Keratinocyte (primary cell): ENCODE data around the gene PRKD2. TPM values are rescaled to one million over a fixed set of nuclear protein-coding genes. Genes with fewer than 3 reads are reported as not detected.

ENCODE experiments used
- DNase-seq: peaks from one replicate; pipeline ENCODE4 v3.0.0-alpha.2; 2011; ENCODE audit warnings: low read depth, missing footprints, low spot score
- FAIRE-seq: peaks from 2 replicates; lab custom pipeline; 2011; peaks lifted over from hg19 to GRCh38; lab: Jason Lieb, UNC
- H2AFZ ChIP-seq: 2 replicates; pipeline ENCODE4 v1.6.0; 2012; ENCODE audit warnings: low read length, control low read depth, inconsistent platforms; ENCODE audit not compliant: control insufficient read depth
- H3K27ac ChIP-seq: 2 replicates; pipeline ENCODE4 v1.5.1; 2011; ENCODE audit warnings: low read length; ENCODE audit not compliant: control insufficient read depth, insufficient read depth
- H3K27me3 ChIP-seq: 3 replicates; pipeline ENCODE4 v1.6.0; 2011; ENCODE audit warnings: low read length; ENCODE audit not compliant: control insufficient read depth, insufficient read depth; ENCODE audit errors: extremely low read depth
- H3K36me3 ChIP-seq, 2 experiments: 2 replicates in 1 of 2; 3 replicates in 1 of 2; pipeline ENCODE4 v1.5.1; 2011; ENCODE audit warnings: low read length in 2 of 2, mild to moderate bottlenecking in 1 of 2; ENCODE audit not compliant: control insufficient read depth in 2 of 2, insufficient read depth in 2 of 2; ENCODE audit errors: extremely low read depth in 1 of 2
- H3K4me1 ChIP-seq: 3 replicates; pipeline ENCODE4 v1.5.1; 2011; ENCODE audit warnings: low read length; ENCODE audit not compliant: control insufficient read depth, insufficient read depth; ENCODE audit errors: extremely low read depth
- H3K4me2 ChIP-seq: 3 replicates; pipeline ENCODE4 v1.6.0; 2011; ENCODE audit warnings: low read depth, low read length; ENCODE audit not compliant: control insufficient read depth, insufficient read depth; ENCODE audit errors: extremely low read depth
- H3K4me3 ChIP-seq, 3 experiments: fragments of 200-600 bp in 1 of 3; sonication (generic) in 1 of 3; 2 replicates in 2 of 3; 3 replicates in 1 of 3; pipeline ENCODE4 v1.5.1; 2011 to 2016; ENCODE audit warnings: low read length in 3 of 3, mild to moderate bottlenecking in 3 of 3, control low read depth in 2 of 3, inconsistent platforms in 1 of 3, low read depth in 1 of 3, mixed read lengths in 1 of 3, mixed run types in 1 of 3, moderate library complexity in 1 of 3; ENCODE audit not compliant: control insufficient read depth in 2 of 3, insufficient read depth in 2 of 3; ENCODE audit errors: extremely low read depth in 1 of 3
- H3K79me2 ChIP-seq: 2 replicates; pipeline ENCODE4 v1.6.0; 2012; ENCODE audit warnings: low read length; ENCODE audit not compliant: control insufficient read depth, insufficient read depth
- H3K9ac ChIP-seq: 3 replicates; pipeline ENCODE4 v1.6.0; 2011; ENCODE audit warnings: low read length; ENCODE audit not compliant: control insufficient read depth, insufficient read depth; ENCODE audit errors: extremely low read depth
- H3K9me1 ChIP-seq: 3 replicates; pipeline ENCODE4 v1.6.0; 2011; ENCODE audit warnings: low read length; ENCODE audit not compliant: control insufficient read depth, insufficient read depth; ENCODE audit errors: extremely low read depth
- H3K9me3 ChIP-seq: 2 replicates; pipeline ENCODE4 v1.5.1; 2012; ENCODE audit warnings: low read depth, low read length; ENCODE audit not compliant: control insufficient read depth
- H4K20me1 ChIP-seq: 3 replicates; pipeline ENCODE4 v1.6.0; 2011; ENCODE audit warnings: low read length; ENCODE audit not compliant: control insufficient read depth, insufficient read depth; ENCODE audit errors: extremely low read depth
- CTCF ChIP-seq, 3 experiments: IDR thresholded peaks in 1 of 3; conservative IDR thresholded peaks in 1 of 3; optimal IDR thresholded peaks in 1 of 3; 2 replicates in 2 of 3; 3 replicates in 1 of 3; pipeline versions ENCODE3 to v1.5.1; 2011; ENCODE audit warnings: low read length in 3 of 3, mild to moderate bottlenecking in 3 of 3, moderate library complexity in 2 of 3, control low read depth in 1 of 3, inconsistent platforms in 1 of 3; ENCODE audit not compliant: insufficient read depth in 2 of 3; ENCODE audit errors: extremely low read depth in 1 of 3
- EZH2 ChIP-seq: IDR thresholded peaks from one replicate; pipeline ENCODE4 v1.6.1; 2012; ENCODE audit warnings: inconsistent platforms, mild to moderate bottlenecking, low read length, moderate library complexity
- dilution Hi-C: fragments of 300-500 bp; cut with MboI; formaldehyde crosslinking; loops from one replicate; pipeline ENCODE4 v1.7.0; 2020; ENCODE audit warnings: low sequenced_read_pairs; ENCODE audit not compliant: extremely low pct_ligation_motif_present
- polyA plus RNA-seq, 5 experiments: library from polyadenylated mRNA; depleted of rRNA in 3 of 5; stranded (reverse) in 3 of 5; stranded (forward) in 1 of 5; unstranded in 1 of 5; fragments of >200 nt; gene quantifications; 1 replicate in 1 of 5; 2 replicates in 3 of 5; 3 replicates in 1 of 5; pipeline versions ENCODE4 v1.2.1 to v1.2.3, GENCODE V29; 2011 to 2012; ENCODE audit warnings: missing spikeins in 2 of 5, low read depth in 1 of 5, low replicate concordance in 1 of 5

PRKD2 gene
- polyA plus RNA-seq, 1 donor (not counting 4 experiments of a cell fraction or from before 2014, with no cell fraction given): 9.9 TPM

- dilution Hi-C loops: no loop called here
- Histone ChIP-seq H3K79me2 (no peaks in the 10 kb centered on the region), H3K27ac (no peak overlapping the region), H2AFZ (no peak overlapping the region), H3K9ac (no peak overlapping the region), H3K9me3 (no peaks in the 10 kb centered on the region), H3K4me2 (no peak overlapping the region), H3K36me3 (peaks cover 29 to 33% of the 10 kb centered on the region in 2 experiments), H4K20me1 (peaks cover 5% of the 10 kb centered on the region), H3K4me3 (no peak overlapping the region), H3K4me1 (no peaks in the 10 kb centered on the region), H3K9me1 (no peaks in the 10 kb centered on the region), H3K27me3 (no peaks in the 10 kb centered on the region)
- DNase-seq: no peak
- TF ChIP-seq CTCF (optimal IDR thresholded peaks at IDR 0.05 in 1 of 3, IDR thresholded peaks at IDR 0.05 in 1 of 3, conservative IDR thresholded peaks at IDR 0.05 in 1 of 3; ENCODE audit: extremely low read depth in 1 of 3, insufficient read depth in 2 of 3, low read length in 3 of 3) (no peak), EZH2 (no peak)
- no peak for FAIRE-seq
Measured at GRCh38 chr19:46678110-46678732, 38.7 kb downstream of the PRKD2 start.

- Histone ChIP-seq H3K9me3 (no peaks in the 10 kb centered on the region), H2AFZ (no peak overlapping the region), H3K36me3 (peaks cover 19 to 27% of the 10 kb centered on the region in 2 experiments), H4K20me1 (peaks cover 5% of the 10 kb centered on the region), H3K27ac (no peak overlapping the region), H3K4me3 (no peak overlapping the region), H3K9me1 (no peaks in the 10 kb centered on the region), H3K79me2 (no peaks in the 10 kb centered on the region), H3K4me2 (no peak overlapping the region), H3K9ac (no peak overlapping the region), H3K4me1 (no peaks in the 10 kb centered on the region), H3K27me3 (no peaks in the 10 kb centered on the region)
- no peak for DNase-seq
- TF ChIP-seq EZH2 (no peak), CTCF (optimal IDR thresholded peaks at IDR 0.05 in 1 of 3, IDR thresholded peaks at IDR 0.05 in 1 of 3, conservative IDR thresholded peaks at IDR 0.05 in 1 of 3; ENCODE audit: extremely low read depth in 1 of 3, insufficient read depth in 2 of 3, low read length in 3 of 3) (no peak)
- dilution Hi-C loops: no loop called here
- FAIRE-seq: no peak
Measured at GRCh38 chr19:46674416-46675178, 42.3 kb downstream of the PRKD2 start.
